GM18498 (cell line): ENCODE measurements around the gene SH3GL2.

Source experiments
- ATAC-seq: cut with Tn5 transposase; IDR thresholded peaks from one replicate; pipeline ENCODE4 v1.9.1; 2021; ENCODE audit warnings: mild to moderate bottlenecking, moderate library complexity; ENCODE audit not compliant: unreplicated experiment

Gene SH3GL2

DNA sequence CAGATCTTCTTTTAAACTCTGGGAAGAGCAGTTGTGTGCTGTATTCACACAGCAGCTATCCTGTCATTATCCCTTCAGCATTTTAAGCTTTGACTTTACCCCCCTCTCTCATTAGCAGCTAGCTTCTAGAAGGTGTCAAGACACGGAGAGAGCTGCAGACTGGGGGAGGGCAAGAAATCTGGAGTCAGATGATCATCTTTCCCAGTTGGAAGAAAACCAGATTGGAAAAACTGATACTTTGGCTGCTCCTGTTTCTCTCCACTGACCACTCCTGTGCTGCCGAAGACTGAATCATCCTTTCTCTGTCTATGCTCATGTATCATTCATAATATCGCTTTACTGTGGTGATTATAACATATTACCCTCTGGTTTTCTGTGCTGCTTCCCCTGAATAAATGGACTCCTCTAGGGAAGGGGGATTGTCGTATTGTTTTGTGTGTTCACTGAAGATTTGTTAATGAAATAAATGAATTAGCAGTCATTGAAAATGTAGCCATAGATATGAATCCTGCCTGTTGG is 75.1 kb downstream of the SH3GL2 start:
- no peak for ATAC-seq

DNA sequence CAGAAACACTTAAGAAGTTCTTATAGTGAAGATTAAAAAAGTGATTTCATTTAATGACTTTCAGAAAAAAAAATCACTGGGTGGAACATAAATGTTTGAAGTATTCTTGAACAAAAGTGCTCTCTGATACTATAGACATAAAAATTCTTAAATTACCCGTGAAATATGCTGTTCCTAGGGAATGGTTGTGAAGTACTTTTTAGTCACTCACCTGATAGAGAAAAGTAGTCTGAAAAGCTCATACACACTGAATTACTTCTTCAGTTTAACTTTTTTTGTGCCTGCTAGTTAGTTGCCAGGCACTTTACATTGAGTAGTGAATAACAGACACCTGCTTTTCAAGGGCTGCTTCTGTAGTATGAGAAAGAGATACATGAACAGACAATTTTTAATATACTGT is 78.0 kb downstream of the SH3GL2 start:
- ATAC-seq = no peak

- no peak for ATAC-seq
These were observed 79.4 kb downstream of the SH3GL2 start for GRCh38 chr9:17658237-17658636.

DNA sequence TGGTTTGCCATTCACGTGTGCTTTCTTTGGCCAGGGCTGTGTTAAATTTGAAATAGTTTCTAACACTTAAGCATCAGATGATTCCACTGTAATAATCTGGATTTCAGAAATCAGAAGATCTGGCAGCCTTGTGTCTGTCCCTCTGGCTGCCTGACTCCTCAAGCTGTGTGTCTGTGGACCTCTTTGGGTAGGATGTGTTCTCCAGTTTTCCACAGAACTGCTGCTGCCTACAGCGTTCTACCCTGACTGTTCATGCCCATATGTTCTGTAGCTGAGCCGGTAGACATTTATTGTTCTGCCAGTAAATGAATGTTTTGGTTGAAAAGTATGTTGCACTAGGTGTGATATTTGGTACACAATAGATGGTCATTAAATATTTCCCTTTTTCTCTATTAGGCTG is 81.3 kb downstream of the SH3GL2 start:
- no peak for ATAC-seq

GRCh38 chr9:17665450-17665849 is 86.6 kb downstream of the SH3GL2 start:
- no peak for ATAC-seq

- no peak for ATAC-seq
These were observed 90.3 kb downstream of the SH3GL2 start for GRCh38 chr9:17669206-17669605.

DNA sequence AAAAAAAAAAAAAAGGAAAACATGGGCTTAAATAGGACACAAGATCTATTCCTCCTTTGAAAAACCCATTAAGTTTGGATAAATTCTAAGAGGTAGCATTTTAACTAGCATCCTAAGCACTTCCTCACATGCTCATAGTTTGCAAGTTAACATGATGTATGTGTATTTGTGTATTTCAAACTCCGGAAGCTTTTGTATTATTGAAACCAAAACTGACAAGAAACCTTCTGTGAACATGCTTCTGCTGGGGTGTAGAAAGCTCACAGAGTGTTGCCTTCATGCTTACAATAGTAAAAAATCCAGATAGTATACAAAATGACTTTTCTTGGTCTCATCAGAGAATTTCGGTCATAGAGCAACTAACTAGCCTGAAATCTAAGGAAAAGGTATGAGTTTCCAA is 103.8 kb downstream of the SH3GL2 start:
- ATAC-seq = no peak

DNA sequence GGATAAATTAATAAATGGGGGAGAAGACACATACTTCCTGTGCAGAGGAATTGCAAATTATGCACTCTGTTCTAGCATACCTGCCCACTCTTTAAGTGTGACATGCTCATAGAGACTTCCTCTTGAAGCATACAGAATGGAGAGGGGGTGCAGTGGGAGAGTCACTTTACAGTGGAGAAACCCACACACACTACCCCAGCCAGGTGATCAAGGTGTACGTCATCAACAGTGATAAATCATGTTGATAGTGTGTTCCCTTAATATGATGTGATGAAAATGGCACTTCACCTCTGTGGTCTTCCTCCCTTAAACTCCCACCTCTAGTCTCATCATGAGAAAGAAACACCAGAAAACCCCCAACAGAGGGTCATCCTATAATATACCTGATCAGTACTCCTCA is 110.0 kb downstream of the SH3GL2 start:
- no peak for ATAC-seq

DNA sequence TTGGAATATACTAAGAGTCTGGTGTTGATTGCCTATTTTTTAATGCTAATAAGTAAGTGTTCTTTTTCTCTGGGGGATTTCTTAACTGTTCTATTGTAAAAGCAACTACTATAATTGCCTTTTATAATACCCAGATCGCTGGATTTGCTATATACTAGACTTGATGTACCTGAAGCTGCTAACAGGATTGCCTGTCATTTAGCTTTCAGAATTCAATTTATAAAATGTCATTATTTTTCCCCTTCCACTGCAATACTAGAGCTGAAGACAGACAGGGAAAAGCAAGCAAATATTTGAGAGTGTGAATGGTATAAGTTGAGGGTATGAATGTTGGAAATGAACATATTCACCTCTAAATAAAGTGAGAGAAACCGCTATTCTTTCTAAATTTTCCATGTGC is 115.5 kb downstream of the SH3GL2 start:
- ATAC-seq = no peak

DNA sequence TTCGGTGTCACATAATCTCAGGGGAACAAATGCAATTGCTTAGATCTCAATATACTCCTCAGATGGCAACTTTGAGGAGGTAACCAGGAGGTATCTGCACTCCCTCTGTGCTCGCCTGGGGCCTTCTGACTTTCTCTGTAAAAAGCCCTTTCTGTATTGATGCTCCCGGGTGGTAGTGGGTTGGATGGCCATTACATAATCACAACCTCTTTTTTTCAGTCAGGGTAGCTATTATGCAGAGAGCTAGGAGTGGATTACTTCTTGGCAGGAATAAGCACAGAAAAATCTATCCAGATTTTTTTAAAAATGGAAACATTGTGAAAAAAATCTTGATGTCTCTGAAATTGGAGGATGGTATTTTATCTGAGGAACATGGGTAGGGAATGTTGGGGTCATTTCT is 116.6 kb downstream of the SH3GL2 start:
- ATAC-seq = no peak

GRCh38 chr9:17699615-17700330 is 120.9 kb downstream of the SH3GL2 start:
- ATAC-seq = no peak

DNA sequence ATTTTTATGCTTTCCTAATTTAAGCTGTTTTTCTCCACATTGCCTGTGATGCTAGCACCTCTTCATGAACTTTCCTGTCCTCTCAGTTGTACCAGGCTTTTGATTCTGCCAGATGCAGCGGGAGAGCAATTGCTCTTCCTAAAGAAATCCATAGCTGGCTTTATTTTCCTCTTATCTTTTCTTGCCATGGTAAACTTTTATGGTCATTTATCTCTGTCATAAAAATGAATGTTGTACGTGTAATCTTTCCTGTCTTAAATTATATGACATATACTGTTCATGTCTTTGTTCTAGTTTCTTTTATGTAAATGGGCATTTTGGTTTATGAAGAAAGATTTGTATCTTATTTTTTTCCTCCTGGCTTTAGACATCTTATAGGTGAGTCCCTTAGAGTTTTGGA is 127.5 kb downstream of the SH3GL2 start:
- ATAC-seq = no peak

DNA sequence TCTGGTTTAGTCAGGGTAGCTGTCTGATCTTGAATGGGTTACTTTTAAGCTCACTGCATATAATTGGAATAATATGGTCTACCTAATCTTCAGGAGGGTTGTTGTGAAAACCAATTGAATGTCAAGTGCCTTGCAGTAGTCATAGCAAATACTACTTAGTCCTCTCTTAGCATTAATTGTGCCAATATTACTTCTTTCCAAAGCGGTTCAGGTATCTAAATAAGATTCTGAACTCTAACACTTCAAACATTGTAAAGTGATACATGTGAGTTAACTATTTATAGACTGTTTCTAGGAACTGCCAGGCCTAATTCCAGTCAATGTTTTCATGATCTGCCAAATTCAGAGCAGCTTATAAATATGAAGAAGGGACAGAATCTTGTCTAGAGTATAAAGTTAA is 140.2 kb downstream of the SH3GL2 start:
- no peak for ATAC-seq

DNA sequence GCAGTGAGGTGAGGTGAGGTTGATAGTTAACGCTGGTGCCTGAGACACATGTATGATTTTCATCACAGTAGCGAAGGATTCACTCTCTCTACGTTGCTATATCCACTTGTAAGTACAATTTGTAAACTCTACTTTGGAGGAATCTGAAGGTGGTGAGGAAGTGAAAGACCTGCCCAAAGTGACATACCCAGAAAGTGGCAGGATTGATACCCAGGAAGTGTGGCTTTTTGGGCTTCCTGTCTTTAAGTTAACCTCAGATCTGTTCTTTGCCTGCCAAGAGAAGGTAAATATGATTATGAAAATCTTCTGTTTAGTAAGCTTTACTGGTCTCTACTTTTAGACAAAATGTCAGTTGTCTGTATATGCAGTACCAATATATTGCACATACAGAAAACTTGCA is 143.1 kb downstream of the SH3GL2 start:
- ATAC-seq = no peak

DNA sequence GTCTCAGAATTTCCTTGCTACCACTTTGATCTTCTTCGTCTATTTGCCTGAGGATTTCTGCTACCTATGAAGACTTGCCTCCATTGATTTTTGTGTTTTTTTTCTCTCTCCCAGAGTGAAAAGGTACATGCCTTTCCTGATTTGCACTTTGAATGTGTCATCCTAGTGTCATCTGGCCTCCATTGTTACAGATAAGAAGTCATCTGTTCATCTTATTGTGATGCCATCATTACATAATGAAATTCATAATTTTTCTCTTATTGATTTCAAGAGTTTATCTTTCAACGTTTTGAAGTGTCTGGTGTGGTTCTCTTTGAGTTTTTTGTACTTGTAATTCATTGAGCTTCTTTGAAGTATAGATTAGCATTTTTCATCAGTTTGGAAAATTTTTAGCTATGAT is 144.8 kb downstream of the SH3GL2 start:
- ATAC-seq = no peak

GRCh38 chr9:17725399-17726010 is 146.6 kb downstream of the SH3GL2 start:
- no peak for ATAC-seq

DNA sequence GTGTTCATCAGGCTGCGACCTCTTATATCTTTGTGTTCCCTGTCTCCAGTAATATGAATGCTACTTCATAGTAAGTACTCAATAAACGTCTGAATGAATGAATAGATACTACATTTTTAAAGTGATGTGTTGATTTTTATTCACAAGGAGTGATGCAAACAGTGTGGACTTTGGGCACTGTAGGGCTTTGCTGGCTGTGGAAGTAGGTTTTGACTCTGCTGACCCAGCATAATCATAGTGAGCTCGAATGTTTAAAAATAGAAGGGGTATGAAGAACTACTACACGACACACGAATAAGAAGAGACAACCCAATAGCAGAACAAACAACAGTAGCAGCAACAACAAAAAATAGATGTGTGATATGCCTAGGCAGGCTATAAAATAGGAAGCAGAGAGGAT is 147.4 kb downstream of the SH3GL2 start:
- no peak for ATAC-seq

- ATAC-seq = no peak
These were observed 152.0 kb downstream of the SH3GL2 start for GRCh38 chr9:17730899-17731298.

- no peak for ATAC-seq
These were observed 152.4 kb downstream of the SH3GL2 start for GRCh38 chr9:17731308-17731707.

GRCh38 chr9:17734674-17735073 is 155.8 kb downstream of the SH3GL2 start:
- no peak for ATAC-seq

GRCh38 chr9:17735859-17736258 is 157.0 kb downstream of the SH3GL2 start:
- ATAC-seq = no peak

GRCh38 chr9:17739022-17739421 is 160.2 kb downstream of the SH3GL2 start:
- ATAC-seq = no peak

- ATAC-seq = no peak
These were observed 160.9 kb downstream of the SH3GL2 start for GRCh38 chr9:17739736-17740135.
